GM19035 (cell line): ENCODE results near the gene SMCO2.

Source experiments
- ATAC-seq: cut with Tn5 transposase; IDR thresholded peaks from one replicate; pipeline ENCODE4 v1.9.1; 2021; ENCODE audit not compliant: unreplicated experiment

The SMCO2 gene

GRCh38 chr12:27446436-27446835, at the start of gene SMCO2:
Gene SMCO2 (plus strand): TSS chr12:27446736. CDS start chr12:27470632, 23,896 bp downstream.
- no peak for ATAC-seq

- ATAC-seq: no peak
Measured at GRCh38 chr12:27398466-27398865, 48.1 kb upstream of the SMCO2 start.

GRCh38 chr12:27399074-27399473, 47.5 kb upstream of the SMCO2 start:
- ATAC-seq: no peak

DNA sequence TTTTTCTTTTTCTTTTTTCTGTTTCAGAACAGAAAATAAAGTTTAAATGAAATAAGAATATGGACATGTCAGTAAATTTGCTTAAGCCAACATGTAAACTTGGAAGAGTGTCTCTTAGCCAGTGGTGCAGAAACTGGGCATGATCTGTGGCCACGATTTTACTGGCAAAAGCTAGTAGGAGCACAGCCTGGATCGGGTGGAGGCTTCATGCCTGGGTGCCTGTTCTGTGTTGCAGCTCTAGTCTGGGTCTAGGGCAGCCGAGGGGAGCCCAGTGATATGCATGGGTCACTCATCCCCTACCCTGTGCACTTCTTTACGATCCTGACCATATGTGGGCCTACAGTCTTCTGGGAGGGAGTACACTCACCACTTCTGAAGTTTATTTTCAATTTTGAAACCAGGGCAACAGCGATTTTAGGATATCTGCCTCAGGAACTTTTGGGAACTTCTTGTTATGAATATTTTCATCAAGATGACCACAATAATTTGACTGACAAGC, 45.6 kb upstream of the SMCO2 start:
- no peak for ATAC-seq

GRCh38 chr12:27412047-27412446, 34.5 kb upstream of the SMCO2 start:
- ATAC-seq: no peak

DNA sequence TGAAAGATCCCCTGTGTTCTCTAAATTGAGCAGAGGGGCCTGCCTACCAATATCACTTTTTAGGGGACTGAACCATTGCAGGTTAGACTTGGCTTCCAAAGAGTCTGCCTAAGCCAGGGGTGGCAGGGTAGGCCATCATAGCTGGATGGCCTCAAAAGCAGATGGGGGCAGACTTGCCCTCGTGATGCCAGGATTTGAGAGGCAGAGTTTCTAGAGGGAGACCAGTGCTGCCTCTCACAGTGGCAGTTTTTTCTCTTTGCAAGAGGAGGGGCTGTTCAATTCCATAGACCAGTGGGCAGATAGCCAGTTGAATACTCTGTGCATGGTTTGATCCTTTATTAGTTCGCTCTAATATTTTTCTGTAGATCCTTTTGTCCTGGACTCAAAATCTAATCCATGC, 23.8 kb upstream of the SMCO2 start:
- ATAC-seq: no peak

GRCh38 chr12:27424631-27425230, 21.8 kb upstream of the SMCO2 start:
- no peak for ATAC-seq

DNA sequence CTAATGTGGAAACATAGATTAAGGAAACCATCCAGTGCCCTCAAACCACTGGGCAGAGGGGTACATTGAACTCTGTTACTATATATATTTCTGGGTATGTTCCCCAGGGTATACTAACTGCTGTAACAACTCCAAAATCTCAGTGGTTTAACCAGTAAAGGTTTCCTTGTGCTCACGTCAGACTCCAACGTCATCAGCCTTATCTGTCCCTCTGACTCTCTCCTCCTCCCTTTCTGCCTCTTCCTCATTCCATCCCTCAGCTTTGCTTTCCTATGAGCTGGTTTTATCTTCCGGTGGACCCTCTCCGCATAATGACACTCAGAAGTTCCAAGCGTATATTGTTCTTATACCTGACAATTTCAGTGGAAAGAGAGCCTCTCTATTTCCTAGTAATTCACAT, 21.2 kb upstream of the SMCO2 start:
- no peak for ATAC-seq

GRCh38 chr12:27426743-27427487, 19.6 kb upstream of the SMCO2 start:
- ATAC-seq: no peak

- ATAC-seq: no peak
Measured at GRCh38 chr12:27427824-27428223, 18.7 kb upstream of the SMCO2 start.

GRCh38 chr12:27428466-27428865, 18.1 kb upstream of the SMCO2 start:
- ATAC-seq: no peak

GRCh38 chr12:27429606-27430005, 16.9 kb upstream of the SMCO2 start:
- ATAC-seq: no peak

- ATAC-seq: no peak
Measured at GRCh38 chr12:27431185-27431584, 15.4 kb upstream of the SMCO2 start.

DNA sequence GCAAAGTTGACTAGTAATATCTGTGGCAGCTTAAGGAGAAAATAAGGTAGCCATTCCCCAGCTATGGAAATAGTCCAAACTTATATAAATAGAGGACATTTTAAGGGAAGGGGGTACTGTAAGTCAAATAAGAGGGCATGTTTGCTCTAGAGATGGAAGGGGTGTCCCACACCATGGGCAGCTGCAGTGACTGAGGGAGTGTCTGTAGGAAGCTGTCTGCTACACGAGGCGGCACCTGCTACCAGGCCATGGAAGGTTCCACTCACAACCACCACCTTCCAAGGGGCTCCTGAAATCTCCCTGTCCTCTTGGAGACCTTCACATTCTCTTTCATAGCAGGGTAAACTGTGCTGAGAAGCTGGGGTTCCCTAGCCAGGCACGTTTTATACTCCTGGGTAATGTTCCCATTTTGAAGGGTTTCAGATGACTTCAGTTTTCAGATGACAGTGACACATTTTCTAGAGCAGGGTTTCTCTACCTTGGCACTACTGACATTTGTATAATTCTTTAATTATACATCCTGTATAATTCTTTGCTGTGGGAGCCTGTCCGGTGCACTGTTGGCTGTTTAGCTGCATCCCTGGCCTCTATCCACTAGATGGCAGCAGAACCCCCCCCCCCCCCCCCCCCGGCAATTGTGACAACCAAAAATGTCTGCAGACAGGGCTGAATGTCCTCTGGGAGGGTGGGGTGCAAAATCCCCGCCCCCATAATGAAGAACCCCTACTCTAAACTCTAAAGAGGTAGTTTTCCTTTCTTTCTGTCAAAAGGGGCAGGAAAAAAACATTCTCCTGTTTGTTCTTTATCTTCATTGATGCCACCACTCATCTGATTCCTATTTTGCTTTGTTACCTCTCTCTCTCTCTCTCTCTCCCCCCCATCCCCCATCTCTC, 11.6 kb upstream of the SMCO2 start:
- ATAC-seq: no peak

GRCh38 chr12:27436029-27436428, 10.5 kb upstream of the SMCO2 start:
- ATAC-seq: no peak

- no peak for ATAC-seq
Measured at GRCh38 chr12:27436768-27437167, 9.8 kb upstream of the SMCO2 start.

DNA sequence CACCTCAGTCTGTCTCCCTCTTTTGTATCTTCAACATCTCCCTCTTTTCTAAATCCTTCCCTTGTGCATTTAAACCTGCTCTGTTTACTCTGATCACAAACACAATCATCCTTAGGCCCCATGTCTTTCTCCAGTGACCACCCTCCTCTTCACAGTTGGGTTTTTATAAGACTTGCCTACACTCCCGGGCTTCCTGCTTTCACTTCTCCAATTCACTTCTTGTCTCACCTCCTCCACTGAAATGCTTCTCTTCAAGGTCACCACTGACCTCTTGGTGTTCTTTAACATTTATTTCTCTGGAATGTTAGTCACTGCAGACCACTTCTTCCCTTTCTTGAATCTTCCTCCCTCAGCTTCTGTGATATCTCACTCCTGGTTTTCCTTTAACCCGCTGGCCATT, 8.7 kb upstream of the SMCO2 start:
- ATAC-seq: no peak

DNA sequence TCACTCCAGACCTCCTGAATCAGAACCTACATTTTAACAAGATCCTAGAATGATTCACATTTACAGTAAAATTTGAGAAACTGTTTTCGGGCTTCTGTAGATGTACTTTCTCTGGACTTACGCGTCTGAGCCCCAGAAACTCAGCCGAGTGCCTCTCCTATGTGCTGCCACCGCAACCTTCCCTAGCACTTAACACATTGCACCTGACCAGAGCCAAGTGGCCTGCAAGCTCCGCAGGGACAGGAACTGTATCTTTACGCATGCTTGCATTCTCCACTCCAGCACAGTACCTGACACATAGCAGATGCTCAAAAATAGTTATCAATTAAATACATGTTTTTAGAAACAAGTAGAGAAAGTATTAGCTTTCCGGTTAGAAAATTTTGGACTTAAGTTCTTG, 1.2 kb downstream of the SMCO2 start:
- no peak for ATAC-seq

DNA sequence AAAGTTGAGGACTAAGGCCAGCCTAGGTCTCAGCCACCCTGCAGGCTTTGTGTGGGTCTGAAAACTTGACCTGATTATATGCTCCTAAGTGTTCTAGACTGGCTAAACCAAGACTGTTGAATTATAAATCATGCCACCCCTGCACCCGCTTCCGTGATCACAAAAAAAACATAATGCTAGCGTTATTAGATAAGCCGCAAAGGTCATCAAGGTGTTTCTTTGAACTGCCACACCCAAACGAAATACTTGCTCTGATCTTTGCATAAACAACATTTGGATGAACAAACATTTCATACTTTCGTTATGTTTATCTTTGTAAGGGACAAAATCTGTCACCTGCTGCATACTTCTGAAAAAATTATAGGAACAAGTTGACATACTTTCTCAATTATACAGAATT, 2.5 kb downstream of the SMCO2 start:
- ATAC-seq: no peak

DNA sequence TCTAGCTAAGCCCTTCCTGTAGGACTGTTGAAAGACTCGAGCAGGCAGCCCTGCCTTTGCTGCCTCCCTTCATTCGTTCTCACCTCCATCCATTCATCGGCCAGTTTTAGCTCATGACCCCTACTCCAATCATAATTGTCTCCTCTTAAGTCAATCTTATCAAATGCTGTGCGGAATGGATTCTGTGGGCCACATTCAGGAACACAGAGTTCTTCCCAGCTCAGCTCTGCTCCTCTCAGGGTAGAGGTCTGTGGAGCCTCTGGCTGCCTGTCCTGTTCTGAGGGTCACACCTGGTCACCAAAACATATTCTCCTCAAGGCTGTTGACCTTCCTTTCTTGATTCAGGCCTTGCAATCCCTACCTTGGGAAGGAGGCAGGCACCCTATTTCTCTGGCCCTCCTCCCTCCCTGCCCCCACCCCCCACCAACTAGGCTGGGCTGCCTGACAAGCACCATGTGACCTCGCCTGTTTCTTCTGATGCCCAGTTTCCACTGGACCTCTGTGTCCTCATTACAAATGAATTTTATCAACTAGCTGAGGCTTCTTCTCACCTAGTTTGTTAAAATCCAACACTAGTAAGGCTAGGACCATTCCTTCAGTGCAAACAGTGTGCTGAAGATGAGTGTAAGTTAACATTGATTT, 3.5 kb downstream of the SMCO2 start:
- ATAC-seq: no peak
